HL-60/S4 (cell line): ENCODE measurements around the gene P4HB.

ENCODE experiments used
- in situ Hi-C: fragments of 300-500 bp; cut with MboI; formaldehyde crosslinking; loops from 2 replicates; pipeline ENCODE4 v1.14.3; 2022; ENCODE audit warnings: low sequenced_read_pairs

Gene P4HB

DNA sequence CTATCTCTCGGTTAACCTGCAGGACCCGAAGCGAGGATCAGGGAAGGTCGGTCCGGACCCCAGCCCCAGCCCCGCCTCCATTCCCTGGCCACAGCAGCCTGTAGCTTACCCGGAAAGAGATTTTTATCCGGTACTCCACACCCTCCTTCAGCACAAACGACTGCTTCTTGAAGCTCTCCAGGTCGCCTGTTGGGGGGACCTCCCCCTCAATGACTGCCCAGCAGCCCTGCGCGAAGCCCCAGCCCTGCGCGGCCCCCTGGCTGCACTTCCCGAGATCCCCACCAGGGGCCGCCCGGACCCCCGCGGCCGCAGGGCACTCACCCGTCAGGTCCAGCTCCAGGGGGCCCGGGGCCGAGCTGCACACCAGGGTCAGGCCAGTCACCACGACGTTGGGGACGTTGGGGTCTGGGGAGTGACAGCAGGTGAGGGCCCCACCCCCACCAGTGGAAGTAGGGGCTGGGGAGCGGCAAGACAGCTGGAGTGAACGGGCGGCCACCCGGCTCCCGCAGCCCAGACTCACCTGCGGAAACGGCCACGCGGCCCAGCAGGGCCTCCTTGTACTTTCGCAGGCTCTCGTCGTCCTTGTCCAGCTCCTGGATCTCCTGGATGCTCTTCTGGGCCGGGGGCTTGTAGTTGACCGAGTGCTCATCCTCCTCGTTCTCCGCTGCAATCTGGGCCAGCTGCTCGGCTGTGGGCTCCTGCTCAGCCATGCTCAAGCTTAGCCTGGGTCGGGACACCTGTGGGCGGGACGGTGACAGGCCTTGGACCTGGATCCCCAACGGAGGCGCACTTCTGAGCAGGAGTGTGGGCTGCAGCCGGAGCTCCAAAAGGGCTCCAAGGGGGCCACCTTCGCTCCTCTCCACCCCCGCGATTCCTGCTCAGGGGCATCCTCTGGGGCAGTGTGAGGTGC, 9.1 kb upstream of the P4HB start:
- in situ Hi-C loops: no loop called here

DNA sequence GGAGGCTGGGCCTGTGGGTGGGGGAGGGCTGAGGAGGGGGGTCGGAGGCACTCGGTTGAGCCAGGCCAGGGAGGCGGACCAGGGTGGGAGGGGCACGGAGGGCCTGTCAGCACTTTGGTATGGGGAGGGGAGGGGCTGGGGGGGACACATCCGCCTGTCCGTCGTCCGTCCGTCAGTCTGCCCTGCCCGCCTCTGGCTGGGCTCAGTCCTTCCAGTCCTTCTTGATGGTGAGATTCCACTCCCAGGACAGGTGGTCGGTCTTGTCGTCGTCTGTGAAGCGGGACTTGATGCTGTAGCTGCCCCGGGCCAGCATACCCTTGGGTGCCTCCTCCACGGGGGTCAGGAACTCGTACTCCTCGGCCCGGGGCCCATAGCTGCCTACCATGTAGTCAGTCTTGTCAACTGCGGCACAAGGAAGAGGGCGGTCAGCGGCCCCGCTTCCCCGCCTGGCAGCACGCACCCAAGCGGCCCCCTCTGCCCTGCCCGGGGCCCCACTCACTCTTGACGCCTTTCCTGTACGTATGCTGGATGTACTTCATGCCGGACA, 8.4 kb upstream of the P4HB start:
- in situ Hi-C loops: no loop called here

DNA sequence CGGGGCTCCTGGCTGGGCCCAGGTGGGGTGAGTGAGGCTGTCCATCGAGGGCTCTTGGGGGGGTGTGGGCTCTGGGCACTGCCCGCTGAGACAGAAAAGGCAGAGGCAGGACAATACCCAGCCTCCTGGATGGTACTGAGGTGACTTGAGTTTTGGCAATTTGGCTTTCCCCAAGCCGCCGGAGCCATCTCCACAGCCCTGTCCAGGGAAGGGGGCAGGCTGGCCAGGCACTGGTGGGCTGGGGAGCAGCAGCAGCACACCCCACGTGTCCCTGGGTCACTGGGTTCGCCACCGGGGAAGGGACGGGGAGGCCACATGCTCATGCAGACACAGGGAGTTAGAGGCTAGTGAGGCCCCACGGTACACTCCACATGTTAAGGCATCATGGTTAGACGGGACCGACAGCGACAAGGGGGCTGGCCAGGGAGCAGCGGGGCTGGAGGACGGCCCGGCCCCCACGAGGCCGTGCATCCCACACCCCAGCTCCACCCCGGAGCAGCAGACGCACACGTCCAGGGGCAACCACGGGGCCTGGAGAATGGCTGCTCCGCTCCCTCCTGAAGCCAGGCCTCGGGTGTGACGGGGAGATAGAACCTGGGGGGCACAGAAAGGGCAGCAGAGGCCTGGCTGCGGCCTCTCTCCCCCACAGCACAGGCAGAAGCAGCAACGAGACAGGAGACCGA, 7.8 kb upstream of the P4HB start:
- in situ Hi-C loops: no loop called here

DNA sequence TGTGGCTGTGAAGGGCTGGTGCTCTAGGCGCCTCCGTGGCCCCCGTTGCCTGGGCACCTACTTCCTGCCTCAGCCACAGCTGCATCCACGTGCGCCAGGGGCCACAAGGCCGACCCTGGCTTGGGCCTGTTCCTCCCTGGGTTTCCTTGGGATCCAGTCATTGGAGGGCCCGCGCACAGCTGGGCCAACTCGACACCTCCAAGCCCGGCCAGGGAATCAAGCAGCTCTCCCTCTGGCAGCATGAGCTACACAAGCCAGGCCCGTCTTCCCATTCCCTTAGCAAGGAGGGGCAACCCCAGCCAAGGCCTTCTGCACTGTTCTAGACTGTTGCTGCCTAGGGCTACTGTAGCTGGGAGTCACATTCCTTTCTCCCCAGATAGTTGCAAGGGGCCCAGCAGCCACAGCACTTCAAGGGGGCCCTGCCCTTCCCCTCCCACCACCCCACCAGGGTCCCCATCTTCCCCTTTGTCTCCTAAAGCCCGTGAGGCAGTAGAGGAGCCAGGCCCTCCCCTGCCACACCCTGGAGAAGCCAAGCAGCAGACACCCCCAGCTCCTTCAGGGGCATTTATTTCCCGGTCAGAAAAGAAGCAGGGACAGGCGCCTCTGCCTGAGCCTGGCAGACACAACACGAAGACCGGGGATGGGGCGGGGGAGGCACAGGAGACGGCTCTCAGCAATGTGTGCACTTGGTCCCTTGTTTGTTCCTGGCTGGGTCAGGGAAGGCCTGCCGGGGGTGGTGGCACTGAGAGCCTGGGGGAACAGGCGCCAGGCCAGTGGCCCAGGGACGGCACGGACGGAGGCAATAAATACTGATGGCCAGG, 7.0 kb upstream of the P4HB start:
- in situ Hi-C loops: no loop called here

DNA sequence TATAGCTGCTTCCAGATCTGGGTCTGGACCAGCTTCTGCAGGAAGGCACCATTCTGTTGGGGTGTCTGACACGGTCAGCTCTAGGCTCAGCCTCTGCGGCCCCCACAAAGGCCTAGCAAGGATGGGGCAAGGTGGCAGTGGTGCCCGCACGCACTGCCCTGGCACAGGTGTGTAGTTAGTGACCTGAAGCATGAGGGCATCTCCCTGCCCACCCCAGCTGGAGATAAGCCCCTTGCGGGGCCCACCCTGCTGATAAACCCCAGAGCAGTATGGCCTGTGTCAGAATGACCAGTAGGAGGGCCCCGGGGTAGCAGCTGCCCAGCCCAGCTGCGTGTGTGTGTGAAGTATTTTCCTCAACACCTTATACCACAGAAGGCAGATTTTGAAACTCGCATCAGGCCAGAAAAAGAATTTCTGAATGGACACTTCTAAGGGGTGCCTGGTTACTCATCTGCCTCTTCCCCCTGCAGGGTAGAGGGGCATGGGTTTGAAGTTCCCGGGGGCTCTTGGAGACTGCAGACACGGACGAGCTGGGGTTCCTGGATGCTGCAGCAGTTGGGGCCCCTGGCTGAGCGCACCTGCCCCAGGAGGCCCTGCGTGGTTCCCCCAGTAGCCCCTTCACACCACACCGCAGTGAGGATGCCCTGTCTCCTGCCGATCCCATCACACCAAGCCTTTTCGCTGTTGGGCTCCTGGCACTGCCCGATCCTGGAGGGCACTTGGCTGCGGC, 6.3 kb upstream of the P4HB start:
- in situ Hi-C loops: no loop called here

DNA sequence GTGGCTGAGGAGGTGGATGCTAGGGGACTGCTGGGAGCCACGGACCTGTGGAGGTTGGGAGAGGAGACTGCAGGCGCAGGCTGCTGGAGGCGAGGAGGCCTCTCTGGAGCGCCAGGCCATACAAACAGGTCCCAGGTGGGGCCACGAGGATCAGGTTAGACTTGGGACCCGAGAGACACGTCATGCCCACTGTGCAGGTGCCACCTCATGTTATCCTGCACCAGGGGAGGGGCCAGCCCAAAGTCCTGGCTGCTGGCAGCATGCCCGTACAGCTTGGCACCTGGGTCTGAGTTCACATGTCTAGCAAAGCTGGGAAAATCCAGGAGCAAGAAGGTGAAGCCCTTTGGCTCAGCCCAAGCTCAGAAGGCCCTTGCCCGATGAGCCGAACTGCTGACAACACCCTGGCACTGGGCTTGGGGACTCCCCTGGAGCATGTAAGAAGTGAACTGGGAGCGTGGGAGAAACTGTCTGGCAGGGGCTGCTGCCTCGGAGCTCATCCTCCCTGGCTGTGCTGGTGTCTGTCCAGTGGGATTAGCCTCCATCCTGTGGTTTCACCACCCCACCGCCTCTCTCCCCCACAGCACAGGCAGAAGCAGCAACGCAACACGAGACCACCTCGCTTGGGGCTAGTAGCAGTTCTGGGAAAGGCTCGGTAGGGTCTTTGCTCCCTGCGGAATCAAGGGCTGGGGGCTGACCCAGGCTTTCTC, 5.6 kb upstream of the P4HB start:
- in situ Hi-C loops: no loop called here

DNA sequence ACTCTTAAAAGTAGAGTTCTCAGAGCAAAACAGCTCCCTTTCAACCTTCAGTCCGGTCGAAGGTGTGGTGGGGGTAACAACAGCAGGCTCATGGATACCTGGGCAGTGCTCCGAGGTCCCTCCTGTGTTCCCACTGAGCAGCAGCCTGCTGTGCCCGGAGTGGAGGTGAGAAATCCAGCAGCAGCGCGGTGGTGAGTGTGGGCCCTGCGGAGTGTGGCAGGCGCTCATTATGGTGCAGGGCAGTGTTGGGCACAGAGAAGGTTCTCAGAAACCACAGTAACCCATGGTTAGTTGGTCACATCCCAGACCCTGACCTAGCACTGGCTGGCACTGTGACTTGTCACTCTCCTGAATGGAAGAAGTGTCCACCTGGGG, 5.0 kb upstream of the P4HB start:
- in situ Hi-C loops: no loop called here

DNA sequence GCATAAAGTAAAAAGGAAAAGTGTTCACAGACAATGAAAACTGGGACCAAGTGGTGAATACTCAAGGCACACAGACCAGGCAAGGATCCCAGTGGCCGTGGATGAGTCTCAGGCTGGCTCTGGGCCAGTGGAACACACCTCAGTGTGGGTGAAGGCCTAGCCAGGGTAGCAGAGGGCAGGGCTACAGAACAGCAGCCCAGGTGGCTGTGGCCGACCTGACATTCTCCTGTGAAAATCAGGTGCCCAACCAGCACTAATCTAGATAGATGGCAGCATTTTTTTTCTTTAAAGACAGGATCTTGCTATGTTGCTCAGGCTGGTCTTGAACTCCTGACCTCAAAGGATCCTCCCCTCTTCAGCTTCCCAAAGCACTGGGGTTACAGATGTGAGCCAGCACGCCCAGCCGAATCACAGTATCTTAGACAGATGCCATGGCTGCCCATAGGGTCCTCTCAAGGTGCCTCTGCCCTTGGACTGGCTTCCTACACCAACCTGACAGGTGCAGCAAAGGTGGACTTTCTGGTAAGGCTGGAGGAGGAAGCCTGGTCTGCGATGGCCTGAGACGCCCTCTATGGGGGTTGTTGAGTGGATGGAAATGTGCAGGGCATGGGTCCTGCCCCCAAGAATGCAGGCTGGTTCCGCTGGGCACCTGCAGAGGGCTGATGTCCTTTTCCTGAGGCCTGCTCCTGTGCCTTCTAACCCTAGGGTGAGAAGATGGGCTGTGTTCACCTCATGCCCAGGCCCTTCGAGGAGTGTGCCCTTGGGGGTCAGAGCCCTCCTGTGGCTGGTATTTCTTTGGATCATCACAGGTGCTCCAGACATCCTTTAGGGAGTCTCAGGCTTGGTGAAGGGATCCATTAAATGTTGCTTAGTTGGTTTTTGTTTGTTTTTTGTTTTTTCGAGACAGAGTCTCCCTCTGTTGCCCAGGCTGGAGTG, 3.8 kb upstream of the P4HB start:
- in situ Hi-C loops: no loop called here

DNA sequence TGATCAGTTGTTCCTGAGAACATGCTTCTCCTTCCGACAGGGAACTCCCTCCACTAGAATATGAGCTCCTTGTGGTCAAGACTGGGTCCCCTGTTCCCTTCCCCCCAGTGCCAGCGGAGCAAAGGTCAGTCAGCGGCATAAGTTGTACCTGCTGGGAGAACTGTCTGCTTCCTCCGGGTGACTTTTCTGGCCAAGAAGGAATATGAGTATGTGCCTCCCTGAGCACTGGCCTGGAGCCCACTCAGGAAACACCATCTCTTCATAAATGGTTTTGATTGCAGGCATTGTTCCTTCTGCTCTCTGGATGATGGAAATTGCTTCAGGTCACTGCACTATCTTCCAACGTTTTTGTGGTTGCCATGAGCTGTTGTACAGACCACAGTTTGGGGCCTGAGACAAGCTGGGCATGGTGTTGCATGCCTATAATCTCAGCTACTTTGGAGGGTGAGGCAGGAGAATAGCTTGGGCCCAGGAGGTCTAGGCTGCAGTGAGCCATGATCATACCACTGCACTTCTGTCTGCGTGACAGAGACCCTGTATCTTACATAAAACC, 2.9 kb upstream of the P4HB start:
- in situ Hi-C loops: no loop called here

DNA sequence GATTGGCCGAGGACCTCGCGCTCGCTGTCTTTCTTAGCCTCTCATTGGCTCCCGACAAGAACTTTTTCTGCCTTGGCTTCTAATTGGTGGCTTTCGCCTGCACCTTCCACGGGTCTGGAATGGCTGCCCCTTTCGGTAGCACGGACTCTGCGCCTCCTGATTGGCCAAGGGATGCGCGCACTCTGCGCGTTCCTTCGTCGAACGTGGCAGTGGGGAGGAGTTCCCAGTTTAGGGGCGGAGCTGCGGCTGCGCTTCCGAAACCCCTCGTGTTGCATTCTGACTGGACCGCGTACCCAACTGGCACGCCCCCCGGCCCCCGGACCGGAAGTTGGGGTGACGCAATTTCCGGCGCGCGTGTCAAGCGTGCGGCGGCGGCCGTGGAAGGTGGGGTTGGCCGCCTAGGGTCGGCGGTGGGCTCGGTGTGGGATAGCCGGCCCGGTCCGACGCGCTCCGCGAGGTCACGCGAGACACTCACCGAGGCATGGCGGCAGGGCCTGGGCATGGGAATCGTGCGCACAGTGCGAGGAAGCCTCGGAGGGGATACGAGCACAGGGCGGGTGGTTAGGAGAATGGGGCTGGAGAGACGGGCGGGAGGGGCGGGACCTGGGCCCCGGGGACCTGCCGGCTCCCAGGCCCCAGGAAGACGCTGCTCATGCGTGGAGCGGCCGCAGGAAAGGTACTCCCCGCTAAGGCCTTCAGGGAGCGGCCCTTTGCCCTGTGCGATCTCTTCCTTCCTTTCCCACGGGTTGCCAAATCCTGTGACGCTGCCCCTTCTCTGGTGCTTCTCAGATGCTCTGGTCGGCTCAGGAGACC, 627 bp upstream of the P4HB start:
- in situ Hi-C loops: no loop called here

DNA sequence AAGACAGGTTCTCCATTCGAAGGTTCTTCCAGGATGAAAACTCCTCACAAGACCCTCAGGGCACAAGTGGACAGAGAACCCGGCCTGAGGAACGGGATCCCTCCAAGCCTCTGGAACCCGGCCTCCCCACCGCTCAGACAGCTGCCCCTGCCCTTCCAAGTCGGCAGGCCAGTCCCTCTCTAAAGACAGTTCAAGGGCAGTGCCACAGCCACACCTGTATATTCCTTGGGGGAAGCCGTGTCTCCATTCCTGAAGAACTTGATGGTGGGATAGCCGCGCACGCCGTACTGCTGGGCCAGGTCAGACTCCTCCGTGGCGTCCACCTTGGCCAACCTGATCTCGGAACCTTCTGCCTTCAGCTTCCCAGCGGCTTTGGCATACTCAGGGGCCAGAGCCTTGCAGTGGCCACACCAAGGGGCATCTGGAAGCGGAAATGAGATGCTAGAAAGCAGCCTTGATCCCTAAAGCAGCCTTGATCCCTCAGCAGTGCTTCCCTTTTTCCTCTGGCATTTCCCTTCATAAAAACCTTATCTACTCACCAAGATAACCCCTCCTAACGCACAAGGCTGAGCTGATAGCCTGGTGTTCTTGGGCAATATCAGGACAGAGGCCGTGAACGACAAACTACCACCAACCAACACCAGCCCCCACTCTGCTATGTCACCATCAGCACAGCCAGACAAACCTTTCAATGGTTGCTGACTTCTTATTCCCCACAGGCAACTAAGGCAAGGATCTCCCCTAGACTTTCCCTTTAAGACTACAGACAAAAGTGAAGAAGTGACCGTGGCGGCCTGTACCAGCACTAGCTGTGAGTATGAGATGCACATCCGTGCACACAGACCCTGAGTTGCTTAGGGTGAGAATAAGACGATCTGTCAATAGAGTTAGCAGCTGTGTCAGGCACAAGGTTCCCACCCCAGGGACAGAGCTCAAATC, 1.1 kb downstream of the P4HB start:
- in situ Hi-C loops: no loop called here

DNA sequence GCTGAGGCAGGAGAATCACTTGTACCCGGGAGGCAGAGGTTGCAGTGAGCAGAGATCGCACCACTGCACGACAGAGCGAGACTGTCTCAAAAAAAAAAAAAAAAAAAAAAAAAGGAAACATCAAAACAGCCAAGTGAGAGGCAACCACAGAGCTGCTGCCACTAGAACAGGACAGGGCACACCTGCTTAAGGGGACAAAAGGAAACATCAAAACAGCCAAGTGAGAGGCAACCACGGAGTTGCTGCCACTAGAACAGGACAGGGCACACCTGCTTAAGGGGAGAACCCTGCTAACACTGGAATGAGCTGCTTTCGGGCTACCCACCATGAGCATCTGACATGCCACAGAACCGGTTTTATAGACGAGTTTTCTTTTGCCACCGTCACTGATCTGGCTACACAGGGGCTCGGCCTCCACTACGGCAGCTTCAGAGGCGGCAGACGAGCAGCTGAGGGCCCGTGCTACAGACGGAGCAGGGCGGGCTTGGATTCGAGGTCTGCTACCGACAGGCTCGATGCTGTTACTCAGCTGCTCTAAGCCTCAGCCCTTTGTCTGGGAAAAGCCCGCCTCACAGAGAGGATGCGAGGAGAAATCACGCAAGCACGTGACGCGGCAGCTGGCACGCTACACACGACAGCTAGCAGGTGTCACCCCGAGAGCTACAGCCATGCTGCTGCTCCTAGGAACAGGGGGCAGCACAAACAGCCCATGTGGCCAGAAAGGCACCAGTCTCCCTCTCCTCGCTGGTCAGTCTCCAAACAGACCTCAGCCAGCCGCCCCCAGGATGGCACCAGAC, 2.0 kb downstream of the P4HB start:
- in situ Hi-C loops: no loop called here

DNA sequence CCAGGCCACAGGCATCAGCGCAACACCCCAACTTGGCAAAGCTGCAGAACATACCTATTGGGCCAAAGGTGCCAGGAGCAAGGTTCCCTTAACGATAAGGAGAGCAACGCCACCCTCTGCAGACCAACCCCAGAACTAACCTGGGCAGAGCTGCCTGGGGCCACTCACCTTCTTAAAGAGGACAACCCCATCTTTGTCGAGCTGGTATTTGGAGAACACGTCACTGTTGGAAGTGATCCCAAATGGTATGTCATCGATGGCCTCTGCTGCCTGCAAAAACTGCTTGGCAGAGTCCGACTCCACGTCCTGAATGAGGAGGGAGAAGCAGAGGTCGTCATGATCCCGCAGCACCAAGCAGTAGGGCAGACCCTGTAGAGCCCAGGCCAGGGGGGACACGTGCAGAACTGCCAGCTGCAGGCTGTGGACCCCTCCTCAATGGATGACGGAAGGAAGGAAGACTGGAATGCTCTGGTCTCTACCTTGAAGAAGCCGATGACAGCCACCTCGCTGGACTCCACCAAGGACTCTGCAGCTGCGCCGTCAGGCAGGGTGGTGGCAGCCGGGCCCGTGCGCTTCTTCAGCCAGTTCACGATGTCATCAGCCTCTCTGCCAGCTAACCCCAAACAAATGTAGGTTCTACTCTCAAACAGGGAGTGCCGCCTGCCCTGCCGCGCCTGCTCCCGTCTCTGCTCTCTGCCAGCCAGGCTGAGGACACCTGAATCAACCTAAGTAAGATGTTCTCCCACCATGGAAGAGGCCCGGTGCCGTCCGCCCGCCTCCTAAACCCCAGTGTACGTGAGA, 5.2 kb downstream of the P4HB start:
- in situ Hi-C loops: no loop called here

DNA sequence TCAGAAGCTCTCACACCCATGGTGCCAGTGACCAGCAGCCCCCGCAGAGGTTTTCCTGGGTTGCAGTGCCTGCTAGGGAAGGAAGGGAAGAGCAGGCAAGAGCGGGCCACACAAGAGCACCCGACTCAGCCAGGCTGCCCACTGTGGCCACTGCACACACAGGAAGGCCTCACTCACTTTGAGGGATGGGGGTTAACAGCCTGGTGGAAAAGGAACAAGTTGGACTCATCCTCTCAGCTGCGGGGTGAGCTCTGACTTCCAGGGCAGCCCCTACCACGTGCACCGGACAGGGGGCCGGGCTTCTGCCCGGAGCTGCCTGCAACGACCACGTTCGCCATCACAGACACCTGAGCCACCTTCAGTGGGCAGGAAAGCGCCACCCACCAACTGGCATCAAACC, 8.1 kb downstream of the P4HB start:
- in situ Hi-C loops: no loop called here

DNA sequence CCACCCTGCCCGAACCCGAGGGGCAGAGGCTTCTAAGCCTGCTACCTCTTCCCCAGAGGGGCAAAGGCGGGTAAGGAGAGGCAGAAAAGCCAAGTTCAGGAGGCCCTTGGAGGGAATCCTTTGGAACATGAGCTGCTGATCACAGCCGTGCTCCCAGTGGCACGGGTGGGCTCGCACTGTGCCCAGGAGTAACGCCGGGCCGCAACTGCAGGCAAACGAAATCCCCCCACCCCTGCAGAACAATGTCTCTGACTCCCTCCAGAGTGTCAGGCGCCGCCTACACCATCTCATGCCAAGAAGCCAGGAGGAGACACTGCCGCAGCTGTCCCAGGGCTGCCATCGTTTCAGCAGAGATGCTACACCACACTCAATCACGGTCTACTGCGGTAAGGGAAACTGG, 8.9 kb downstream of the P4HB start:
- in situ Hi-C loops: no loop called here
